ENCODE data around the gene RBM38.

The RBM38 gene

GRCh38 chr20:57389695-57390603 is 1.2 kb upstream of the RBM38 start (continued):
- no peak for TF ChIP-seq ZNF518A (tag by site-specific recombination; conservative IDR thresholded peaks at IDR 0.05; ENCODE audit: low read depth)
- TF ChIP-seq ZNF324 (tag by site-specific recombination; IDR thresholded peaks at IDR 0.05): no peak
- TF ChIP-seq ZBTB26 (tag by site-specific recombination; optimal IDR thresholded peaks at IDR 0.05): peak; percentile 17
- no peak for TF ChIP-seq KLF1 (tag by site-specific recombination; IDR thresholded peaks at IDR 0.05)
- no peak for TF ChIP-seq TSHZ1 (tag by site-specific recombination; IDR thresholded peaks at IDR 0.05; ENCODE audit: borderline replicate concordance)
- no peak for TF ChIP-seq ZSCAN16 (tag by site-specific recombination; IDR thresholded peaks at IDR 0.05)
- no peak for TF ChIP-seq ZNF362 (tag by site-specific recombination; IDR thresholded peaks at IDR 0.05)
- TF ChIP-seq ZNF157 (tag by site-specific recombination; IDR thresholded peaks at IDR 0.05): no peak
- no peak for TF ChIP-seq ZNF837 (tag by site-specific recombination; IDR thresholded peaks at IDR 0.05)
- no peak for TF ChIP-seq SALL2 (tag by site-specific recombination; IDR thresholded peaks at IDR 0.05; ENCODE audit: borderline replicate concordance)
- TF ChIP-seq ZNF24 (tag by site-specific recombination; IDR thresholded peaks at IDR 0.05): no peak
- peak; percentile 52 for TF ChIP-seq ZNF529 (tag by site-specific recombination; IDR thresholded peaks at IDR 0.05; ENCODE audit: insufficient replicate concordance)
- no peak for TF ChIP-seq ZNF629 (tag by site-specific recombination; IDR thresholded peaks at IDR 0.05)
- TF ChIP-seq ZNF239 (tag by site-specific recombination; IDR thresholded peaks at IDR 0.05): no peak
- peak; percentile 12; the same call in 1 of the 2 replicates for TF ChIP-seq GLIS2 (tag by site-specific recombination; IDR thresholded peaks at IDR 0.05)
- TF ChIP-seq ZBTB7A (tag by site-specific recombination; IDR thresholded peaks at IDR 0.05; ENCODE audit: low read depth): no peak
- no peak for TF ChIP-seq SP3 (tag by site-specific recombination; IDR thresholded peaks at IDR 0.05)
- no peak for TF ChIP-seq ZNF658 (tag by site-specific recombination; IDR thresholded peaks at IDR 0.05)
- TF ChIP-seq ZNF37A (tag by site-specific recombination; IDR thresholded peaks at IDR 0.05): no peak
- TF ChIP-seq HOXC10 (CRISPR knock-in tag; IDR thresholded peaks at IDR 0.05): no peak
- TF ChIP-seq ZNF514 (tag by site-specific recombination; IDR thresholded peaks at IDR 0.05): no peak
- TF ChIP-seq PATZ1 (tag by site-specific recombination; IDR thresholded peaks at IDR 0.05): peak; percentile 63; the same call in 1 of the 2 replicates
- TF ChIP-seq BCL11A (tag by site-specific recombination; IDR thresholded peaks at IDR 0.05; ENCODE audit: low read depth): peak; percentile 57; the same call in 1 of the 2 replicates
- TF ChIP-seq ZNF26 (tag by site-specific recombination; IDR thresholded peaks at IDR 0.05): no peak
- no peak for TF ChIP-seq ZNF146 (tag by site-specific recombination; IDR thresholded peaks at IDR 0.05)
